PC-3 (cell line): Measurements from ENCODE around the gene FLRT1.

Source experiments
- EZH2 ChIP-seq: fragments of 300-600 bp; sonication (generic); IDR thresholded peaks from one replicate; pipeline ENCODE4 v1.6.1; 2017; ENCODE audit warnings: antibody characterized with exemption, mild to moderate bottlenecking, low read length; ENCODE audit not compliant: unreplicated experiment
- TF ChIP-seq, protein P1 (sequence below): fragments of 300-600 bp; sonication (generic); conservative IDR thresholded peaks from 2 replicates; pipeline ENCODE4 v1.5.1; 2017; ENCODE audit warnings: antibody characterized with exemption, low read depth, mild to moderate bottlenecking, low read length

DNA sequence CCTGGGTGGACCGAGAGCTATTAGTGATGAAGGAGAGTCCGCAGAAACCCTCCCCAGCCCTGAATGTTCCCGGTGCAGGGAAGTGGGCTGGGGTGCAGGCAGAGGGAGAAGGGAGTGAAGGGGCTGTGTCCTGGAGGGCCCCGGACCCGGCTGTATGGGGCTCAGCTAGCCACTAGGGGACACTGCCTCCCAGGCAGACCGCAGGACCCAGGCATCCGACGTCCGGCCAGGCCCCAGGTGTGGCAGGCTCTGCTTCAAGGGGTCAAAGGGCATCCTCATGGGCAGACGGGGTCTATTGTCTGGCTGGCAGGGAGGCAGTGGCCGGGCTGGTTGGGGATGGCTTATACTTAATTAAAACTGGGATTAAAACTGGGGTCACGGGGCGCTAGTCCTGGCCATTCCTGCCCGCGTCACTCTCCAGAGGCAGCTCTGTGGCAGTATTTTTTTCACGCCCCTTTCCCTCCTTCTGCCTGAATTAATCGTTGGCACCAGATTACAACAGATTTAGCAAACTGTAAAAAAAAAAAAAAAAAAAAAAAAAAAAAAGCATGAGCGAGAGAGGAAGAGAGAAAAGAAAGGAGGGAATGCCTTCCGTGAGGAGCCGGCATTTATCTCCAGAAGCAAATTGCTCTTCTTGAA is 5.1 kb downstream of the FLRT1 start:
- no peak for TF ChIP-seq EZH2
- TF ChIP-seq, protein P1, sequence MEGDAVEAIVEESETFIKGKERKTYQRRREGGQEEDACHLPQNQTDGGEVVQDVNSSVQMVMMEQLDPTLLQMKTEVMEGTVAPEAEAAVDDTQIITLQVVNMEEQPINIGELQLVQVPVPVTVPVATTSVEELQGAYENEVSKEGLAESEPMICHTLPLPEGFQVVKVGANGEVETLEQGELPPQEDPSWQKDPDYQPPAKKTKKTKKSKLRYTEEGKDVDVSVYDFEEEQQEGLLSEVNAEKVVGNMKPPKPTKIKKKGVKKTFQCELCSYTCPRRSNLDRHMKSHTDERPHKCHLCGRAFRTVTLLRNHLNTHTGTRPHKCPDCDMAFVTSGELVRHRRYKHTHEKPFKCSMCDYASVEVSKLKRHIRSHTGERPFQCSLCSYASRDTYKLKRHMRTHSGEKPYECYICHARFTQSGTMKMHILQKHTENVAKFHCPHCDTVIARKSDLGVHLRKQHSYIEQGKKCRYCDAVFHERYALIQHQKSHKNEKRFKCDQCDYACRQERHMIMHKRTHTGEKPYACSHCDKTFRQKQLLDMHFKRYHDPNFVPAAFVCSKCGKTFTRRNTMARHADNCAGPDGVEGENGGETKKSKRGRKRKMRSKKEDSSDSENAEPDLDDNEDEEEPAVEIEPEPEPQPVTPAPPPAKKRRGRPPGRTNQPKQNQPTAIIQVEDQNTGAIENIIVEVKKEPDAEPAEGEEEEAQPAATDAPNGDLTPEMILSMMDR: peak; percentile 59
